Suppressor macrophage (primary cell): Measurements from ENCODE around the gene CEBPZ.
A peak's percentile ranks its signal among the peaks of the same experiment; 100 is the strongest.
"Not testable (repeated sequence)": the region's sequence is repeated elsewhere in the genome, so short reads cannot be mapped to it uniquely, and the experiment has no call there.

Experiments
- DNase-seq, 4 experiments: peaks; one replicate each; pipeline ENCODE4 v3.0.0-alpha.2; 2020 to 2022

Gene CEBPZ

DNA sequence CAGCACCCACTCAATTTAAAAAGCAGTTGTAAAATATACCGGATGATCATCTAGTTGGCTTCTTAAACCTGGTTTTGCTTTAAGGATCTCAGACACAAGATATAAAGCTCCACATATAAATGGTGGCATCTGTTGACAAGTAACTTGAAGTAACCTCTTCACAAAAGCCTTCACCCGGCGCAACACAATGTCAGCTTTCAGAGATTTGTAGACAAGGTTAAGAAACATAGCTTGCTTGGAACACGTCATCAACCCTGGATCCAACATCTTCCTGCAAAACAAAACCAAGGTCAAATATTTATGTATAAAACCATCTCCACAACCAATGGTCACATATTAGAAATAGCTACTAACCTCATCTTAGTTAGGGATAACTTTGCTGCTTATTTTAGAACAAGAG is 8.3 kb downstream of the CEBPZ start:
- no peak for DNase-seq

DNA sequence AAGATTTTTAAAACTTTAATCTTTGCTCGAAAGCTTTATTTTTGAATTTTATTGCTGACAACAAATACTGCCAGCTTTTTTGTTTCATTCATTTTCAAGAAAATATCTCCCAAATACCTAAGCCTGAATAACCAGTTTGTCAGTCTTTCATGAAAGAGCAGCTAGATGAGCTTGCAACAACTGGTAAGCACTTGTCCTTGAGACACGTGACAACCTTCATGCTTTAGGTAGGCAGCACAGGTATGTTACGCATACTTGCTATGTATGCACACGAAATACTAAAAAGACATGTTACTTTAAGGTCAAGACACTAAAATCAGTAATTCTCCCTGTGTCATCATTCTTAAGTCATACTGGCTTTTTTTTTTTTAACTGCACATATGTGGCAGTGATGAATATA is 12.3 kb downstream of the CEBPZ start:
- DNase-seq: no peak

- DNase-seq: peak in 2 of 4 experiments; percentile 53 to 61
Measured at GRCh38 chr2:37215250-37215649, 16.1 kb downstream of the CEBPZ start.

DNA sequence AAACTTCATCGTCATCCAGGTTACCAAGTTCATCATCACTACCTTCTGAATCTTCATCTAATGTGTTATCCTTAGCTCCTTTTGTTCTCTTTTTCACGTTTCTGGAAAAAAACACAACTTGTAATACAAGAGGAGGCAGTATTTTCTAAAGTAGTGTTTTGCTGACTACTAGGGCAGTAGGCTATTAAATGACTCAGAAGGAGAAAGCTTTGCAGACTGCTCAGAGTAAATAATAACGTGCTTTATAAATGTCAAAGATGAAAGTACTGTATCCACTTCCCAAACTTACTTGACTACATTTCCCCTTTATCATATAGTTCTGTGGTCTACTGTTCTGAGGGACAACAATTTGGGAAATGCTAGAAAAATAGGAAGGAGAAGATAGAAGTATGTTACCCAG is 19.5 kb downstream of the CEBPZ start:
- no peak for DNase-seq

DNA sequence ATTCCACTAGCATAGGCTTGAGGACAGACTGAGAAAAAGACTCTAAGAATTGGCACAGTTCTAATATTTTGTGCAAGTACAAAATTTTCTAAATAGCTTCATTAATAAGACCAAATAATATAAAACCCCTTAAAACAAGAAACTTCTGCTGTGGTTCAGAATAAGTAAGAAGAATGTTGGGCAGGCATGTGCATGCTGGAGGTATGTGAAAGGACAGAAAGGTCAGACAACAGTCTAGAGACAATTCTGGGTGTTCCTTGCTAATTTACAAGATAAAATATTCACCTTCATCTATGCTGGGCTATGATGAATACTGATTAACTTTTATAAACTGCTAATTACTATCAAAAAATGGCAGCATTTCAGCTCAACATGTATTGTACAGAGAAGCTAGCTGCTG is 20.2 kb downstream of the CEBPZ start:
- no peak for DNase-seq

DNA sequence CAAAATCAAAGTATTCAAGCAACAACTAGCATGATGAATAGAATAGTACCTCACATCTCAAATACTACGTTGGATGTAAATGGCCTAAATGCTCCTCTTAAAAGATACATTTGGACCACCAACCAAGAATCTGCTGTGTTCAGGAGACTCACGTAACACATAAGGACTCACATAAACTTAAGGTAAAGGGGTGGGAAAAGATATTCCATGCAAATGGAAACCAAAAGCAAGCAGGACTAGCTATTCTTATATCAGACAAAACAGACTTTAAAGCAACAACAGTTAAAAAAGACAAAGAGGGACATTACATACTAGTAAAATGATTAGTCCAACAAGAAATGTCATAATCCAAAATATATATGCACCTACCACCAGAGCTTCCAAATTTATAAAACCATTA is 24.6 kb downstream of the CEBPZ start:
- DNase-seq: not testable (repeated sequence)

GRCh38 chr2:37205689-37206341 is 25.6 kb downstream of the CEBPZ start:
- DNase-seq: no peak

GRCh38 chr2:37205071-37205661 is 26.2 kb downstream of the CEBPZ start:
- not testable (repeated sequence) for DNase-seq

GRCh38 chr2:37203708-37204107 is 27.7 kb downstream of the CEBPZ start:
- DNase-seq: no peak

DNA sequence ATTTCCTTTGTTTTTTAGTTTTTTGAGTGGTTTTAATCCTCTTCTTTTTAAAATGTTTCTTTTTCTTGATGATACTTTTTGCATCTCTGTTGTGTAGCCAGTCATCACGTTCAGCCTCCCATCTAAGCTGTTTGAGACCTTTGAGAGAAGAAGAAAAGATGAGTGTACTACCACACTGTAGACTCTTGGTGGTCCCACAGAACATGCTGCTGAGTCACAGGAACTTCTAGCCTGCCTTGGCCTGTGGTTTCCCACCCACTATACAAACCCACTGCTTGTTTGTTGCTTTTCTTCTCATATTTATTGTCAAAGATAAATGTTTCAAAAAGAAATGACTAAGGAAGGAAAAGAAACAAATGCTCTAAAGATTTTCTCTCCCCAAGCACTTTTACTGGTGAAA is 29.6 kb downstream of the CEBPZ start:
- DNase-seq: no peak

DNA sequence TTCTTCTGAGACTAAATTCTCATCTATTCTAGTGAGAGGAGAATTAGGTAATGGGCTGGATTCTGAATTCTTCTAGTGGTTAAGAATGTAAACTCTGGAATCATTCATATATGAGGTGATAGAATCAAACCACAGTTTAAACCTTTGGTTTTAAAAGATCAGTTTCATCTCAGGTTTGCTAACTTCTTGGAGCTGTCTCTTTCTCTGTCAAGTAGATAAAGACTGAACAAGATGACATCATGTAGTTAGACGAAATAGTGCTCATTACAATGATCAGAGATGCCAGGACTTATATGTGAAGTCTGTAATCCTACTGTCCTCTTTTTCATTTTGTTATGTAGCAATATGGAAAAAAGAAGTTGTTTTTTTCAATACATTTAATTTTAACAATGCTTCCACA is 30.2 kb downstream of the CEBPZ start:
- DNase-seq: no peak

- DNase-seq: no peak
Measured at GRCh38 chr2:37198681-37199065, 32.7 kb downstream of the CEBPZ start.

- peak; percentile 89 to 95 (median 92) for DNase-seq
Measured at GRCh38 chr2:37196320-37197195, 34.8 kb downstream of the CEBPZ start, which contains the start of gene CEBPZOS. Gene CEBPZOS, plus strand, starts transcription at chr2:37196496. Its CDS starts 3,209 bp downstream, at chr2:37199705.

DNA sequence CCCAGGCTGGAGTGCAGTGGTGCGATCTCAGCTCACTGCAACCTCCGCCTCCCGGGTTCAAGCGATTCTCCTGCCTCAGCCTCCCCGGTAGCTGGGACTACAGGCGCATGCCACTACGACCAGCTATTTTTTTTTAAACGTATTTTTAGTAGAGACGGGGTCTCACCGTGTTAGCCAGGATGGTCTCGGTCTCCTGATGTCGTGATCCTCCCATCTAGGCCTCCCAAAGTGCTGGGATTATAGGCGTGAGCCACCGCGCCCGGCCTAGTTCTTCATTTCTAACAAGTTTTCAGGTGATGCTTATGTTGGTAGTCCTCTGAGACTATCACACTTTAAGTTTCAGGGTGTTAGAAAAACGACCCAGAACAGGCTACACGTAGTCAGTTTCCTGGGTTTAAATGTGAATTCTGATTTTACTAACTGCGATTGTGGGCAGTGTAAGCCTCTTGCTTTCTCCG is 35.5 kb downstream of the CEBPZ start:
- DNase-seq: not testable (repeated sequence)

DNA sequence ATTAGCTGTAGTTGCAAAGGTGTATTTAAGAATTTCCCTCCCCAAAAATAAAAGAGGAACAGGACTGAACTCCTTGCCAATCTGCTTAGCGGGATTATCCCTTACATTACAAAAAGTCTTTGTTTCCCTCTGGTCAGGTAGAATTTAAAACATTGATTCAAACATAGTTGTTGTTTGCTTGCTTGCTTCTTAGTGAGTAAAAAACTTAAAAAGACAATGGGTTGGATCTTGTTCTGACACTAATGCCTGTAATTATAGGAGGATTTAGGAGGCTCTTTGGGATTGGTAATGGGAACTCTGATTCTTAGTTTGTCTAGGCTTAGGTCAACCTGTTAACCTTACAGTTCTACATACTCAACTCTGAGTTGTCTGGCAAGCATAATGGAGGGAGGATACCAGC is 38.8 kb downstream of the CEBPZ start:
- DNase-seq: no peak

DNA sequence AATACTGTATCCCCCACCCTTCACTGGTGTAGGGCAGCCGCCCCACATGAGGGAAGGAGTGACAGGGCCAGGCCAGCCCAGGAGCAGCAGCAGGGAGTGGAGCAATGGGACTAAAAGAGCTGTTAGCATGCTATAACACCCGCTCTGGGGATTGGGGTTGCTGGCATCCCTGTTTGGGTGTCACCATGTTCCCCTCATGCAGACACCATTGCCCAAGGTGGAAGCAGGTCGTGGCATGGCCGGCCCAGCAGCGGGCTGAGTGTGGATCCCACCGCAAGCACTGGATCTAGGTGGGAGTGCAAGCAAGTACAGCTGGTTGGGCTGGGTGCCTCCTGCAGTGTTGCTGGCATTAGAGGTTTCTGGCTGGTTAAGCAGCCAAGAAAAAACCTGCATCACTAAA is 39.6 kb downstream of the CEBPZ start:
- DNase-seq: no peak

GRCh38 chr2:37191253-37191652 is 40.1 kb downstream of the CEBPZ start:
- DNase-seq: no peak

DNA sequence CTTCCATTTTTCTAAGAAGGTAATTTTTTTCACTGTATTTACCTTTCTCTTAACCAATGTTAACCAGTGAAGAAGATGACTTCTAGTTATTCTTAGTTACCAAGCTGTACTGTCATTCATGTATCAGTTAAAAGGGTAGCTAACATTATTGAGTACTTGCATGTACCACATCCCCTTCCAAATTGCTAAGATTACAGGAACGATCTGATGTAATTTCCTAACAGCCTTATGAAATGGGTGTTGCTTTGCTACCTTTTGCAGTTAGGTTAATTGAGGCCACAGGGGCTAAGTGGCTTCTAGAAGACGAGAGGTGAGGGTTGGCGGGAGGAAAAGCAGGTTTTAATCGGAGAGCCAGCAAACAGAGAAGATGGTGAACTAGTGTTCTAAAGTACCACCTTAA is 41.1 kb downstream of the CEBPZ start:
- no peak for DNase-seq

DNA sequence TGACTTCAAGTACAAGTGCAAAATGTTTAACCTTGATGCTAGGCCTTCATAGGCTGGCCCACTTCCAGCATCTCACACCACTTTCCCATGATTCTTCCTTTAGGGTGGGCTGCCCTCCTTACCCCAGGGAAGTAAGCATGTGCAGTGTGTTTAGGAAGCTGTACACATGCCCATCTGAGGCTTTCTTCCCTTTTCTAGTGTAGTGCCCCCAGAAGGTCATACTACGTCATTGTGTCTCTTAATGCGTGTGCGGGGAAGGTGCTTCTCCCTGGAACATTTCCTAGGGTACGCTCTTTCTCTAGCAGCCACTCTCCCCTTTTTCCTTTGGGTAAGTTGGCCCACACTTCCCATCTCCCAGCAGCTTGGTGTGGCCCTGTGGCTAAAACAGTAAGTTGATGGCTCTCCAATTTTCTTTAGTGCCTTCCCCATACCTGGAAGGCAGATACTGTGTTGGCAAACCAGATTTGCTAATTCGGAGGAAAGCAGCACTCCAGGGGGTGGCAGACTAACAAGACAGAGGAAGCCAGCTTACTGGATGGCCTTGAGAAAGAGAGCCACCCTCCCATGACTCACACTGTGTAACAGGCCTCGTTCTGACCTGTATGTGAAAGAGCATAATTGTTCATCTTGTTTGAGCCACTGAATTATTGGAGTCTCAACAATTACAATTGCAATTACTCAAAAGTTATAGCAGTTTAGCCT is 41.8 kb downstream of the CEBPZ start:
- peak; percentile 67 to 86 (median 80) for DNase-seq

GRCh38 chr2:37188570-37188969 is 42.8 kb downstream of the CEBPZ start, which contains the start of gene SULT6B1:
Gene SULT6B1, minus strand, starts transcription at chr2:37188670. Its CDS starts 30 bp downstream, at chr2:37188640.
- DNase-seq: no peak

- no peak for DNase-seq
Measured at GRCh38 chr2:37181726-37182684, 49.4 kb downstream of the CEBPZ start.

- no peak for DNase-seq
Measured at GRCh38 chr2:37180640-37181039, 50.8 kb downstream of the CEBPZ start.
